ENCODE measurements around the gene SPTBN1. TPM values are rescaled to one million over a fixed set of nuclear protein-coding genes. Genes with fewer than 3 reads are reported as not detected.

Gene SPTBN1
- total RNA-seq, 1 donor from 2014 or later = 214 TPM

- TF ChIP-seq CTCF (conservative IDR thresholded peaks at IDR 0.05) = no peak
- Mint-ChIP-seq H3K27ac (no peak overlapping the region), H3K9me3 (no peaks in the 10 kb centered on the region), H3K36me3 (peaks cover 63% of the 10 kb centered on the region), H3K4me1 (ENCODE audit: unreplicated experiment) (peaks cover 10% of the 10 kb centered on the region), H3K27me3 (no peaks in the 10 kb centered on the region), H3K4me3 (no peak overlapping the region)
- no peak for DNase-seq (ENCODE audit: extremely low spot score, unreplicated experiment)
Measured at GRCh38 chr2:54629914-54630857, 174.1 kb downstream of the SPTBN1 start.

- no peaks in the 10 kb centered on the region for H3K27me3 Mint-ChIP-seq
- no peak for DNase-seq (ENCODE audit: extremely low spot score, unreplicated experiment)
- no peak overlapping the region for H3K27ac Mint-ChIP-seq
- H3K9me3 Mint-ChIP-seq = no peaks in the 10 kb centered on the region
- peaks cover 15% of the 10 kb centered on the region for H3K4me1 Mint-ChIP-seq (ENCODE audit: unreplicated experiment)
- no peak overlapping the region for H3K4me3 Mint-ChIP-seq
- TF ChIP-seq CTCF (conservative IDR thresholded peaks at IDR 0.05) = no peak
- H3K36me3 Mint-ChIP-seq = peaks cover 65% of the 10 kb centered on the region
Measured at GRCh38 chr2:54630858-54631497, 174.9 kb downstream of the SPTBN1 start.

GRCh38 chr2:54631755-54632154, 175.6 kb downstream of the SPTBN1 start:
- H3K4me1 Mint-ChIP-seq (ENCODE audit: unreplicated experiment) = peaks cover 15% of the 10 kb centered on the region
- no peak for DNase-seq (ENCODE audit: extremely low spot score, unreplicated experiment)
- H3K27me3 Mint-ChIP-seq = no peaks in the 10 kb centered on the region
- H3K27ac Mint-ChIP-seq = no peak overlapping the region
- H3K4me3 Mint-ChIP-seq = no peak overlapping the region
- no peaks in the 10 kb centered on the region for H3K9me3 Mint-ChIP-seq
- TF ChIP-seq CTCF (conservative IDR thresholded peaks at IDR 0.05) = no peak
- peaks cover 62% of the 10 kb centered on the region for H3K36me3 Mint-ChIP-seq

- TF ChIP-seq CTCF (conservative IDR thresholded peaks at IDR 0.05) = no peak
- Mint-ChIP-seq H3K36me3 (peaks cover 61% of the 10 kb centered on the region), H3K27ac (no peak overlapping the region), H3K4me3 (no peak overlapping the region), H3K27me3 (no peaks in the 10 kb centered on the region), H3K9me3 (no peaks in the 10 kb centered on the region), H3K4me1 (ENCODE audit: unreplicated experiment) (peaks cover 15% of the 10 kb centered on the region)
- no peak for DNase-seq (ENCODE audit: extremely low spot score, unreplicated experiment)
Measured at GRCh38 chr2:54632733-54633692, 176.9 kb downstream of the SPTBN1 start.

- Mint-ChIP-seq H3K4me3 (no peak overlapping the region), H3K27me3 (no peaks in the 10 kb centered on the region), H3K9me3 (no peaks in the 10 kb centered on the region), H3K27ac (peak overlapping the region; percentile 76), H3K4me1 (ENCODE audit: unreplicated experiment) (peaks cover 18% of the 10 kb centered on the region), H3K36me3 (peaks cover 64% of the 10 kb centered on the region)
- no peak for TF ChIP-seq CTCF (conservative IDR thresholded peaks at IDR 0.05)
- DNase-seq (ENCODE audit: extremely low spot score, unreplicated experiment) = no peak
Measured at GRCh38 chr2:54634021-54634420, 177.9 kb downstream of the SPTBN1 start.

All from type B pancreatic cell (in vitro differentiated cells).